Measurements from ENCODE around the gene HDAC3. TPM values are rescaled to one million over a fixed set of nuclear protein-coding genes. Genes with fewer than 3 reads are reported as not detected.

HDAC3 gene
- total RNA-seq, 1 donor from 2014 or later, result 55.2 TPM

GRCh38 chr5:141637123-141637766 lies 596 bp upstream of the HDAC3 start:
- TF ChIP-seq CTCF (conservative IDR thresholded peaks at IDR 0.05; ENCODE audit: low read depth, low read length), result no peak
- H3K4me3 ChIP-seq (ENCODE audit: low read depth, low read length), result peak overlapping the region; percentile 67
- no peak for DNase-seq (ENCODE audit: low read depth)

GRCh38 chr5:141636106-141636412 lies 590 bp downstream of the HDAC3 start:
- no peak for TF ChIP-seq CTCF (conservative IDR thresholded peaks at IDR 0.05; ENCODE audit: low read depth, low read length)
- peak overlapping the region; percentile 67 for H3K4me3 ChIP-seq (ENCODE audit: low read depth, low read length)
- no peak for DNase-seq (ENCODE audit: low read depth)

GRCh38 chr5:141635646-141636045 lies 1.0 kb downstream of the HDAC3 start:
- no peak for TF ChIP-seq CTCF (conservative IDR thresholded peaks at IDR 0.05; ENCODE audit: low read depth, low read length)
- DNase-seq (ENCODE audit: low read depth), result no peak
- H3K4me3 ChIP-seq (ENCODE audit: low read depth, low read length), result peak overlapping the region; percentile 67

- H3K4me3 ChIP-seq (ENCODE audit: low read depth, low read length), result no peak overlapping the region
- TF ChIP-seq CTCF (conservative IDR thresholded peaks at IDR 0.05; ENCODE audit: low read depth, low read length), result no peak
- DNase-seq (ENCODE audit: low read depth), result no peak
Observed at GRCh38 chr5:141634720-141635119, 1.9 kb downstream of the HDAC3 start.

GRCh38 chr5:141633871-141634561 lies 2.6 kb downstream of the HDAC3 start:
- DNase-seq (ENCODE audit: low read depth), result no peak
- H3K4me3 ChIP-seq (ENCODE audit: low read depth, low read length), result no peak overlapping the region
- TF ChIP-seq CTCF (conservative IDR thresholded peaks at IDR 0.05; ENCODE audit: low read depth, low read length), result no peak

- DNase-seq (ENCODE audit: low read depth), result no peak
- no peak overlapping the region for H3K4me3 ChIP-seq (ENCODE audit: low read depth, low read length)
- TF ChIP-seq CTCF (conservative IDR thresholded peaks at IDR 0.05; ENCODE audit: low read depth, low read length), result no peak
Observed at GRCh38 chr5:141632650-141633049, 4.0 kb downstream of the HDAC3 start.
